DOHH2 (cell line): ENCODE data around the gene ALOXE3.

Experiments used
- H3F3A ChIP-seq: fragments of 200-600 bp; sonication (generic), shearing (Covaris generic); 2 replicates; pipeline ENCODE4 v1.6.0; 2016; ENCODE audit warnings: antibody characterized with exemption, mild to moderate bottlenecking; ENCODE audit not compliant: control insufficient read depth, insufficient read depth
- H3K27ac ChIP-seq: fragments of 200-600 bp; sonication (generic); 2 replicates; pipeline ENCODE4 v1.5.1; 2014; ENCODE audit warnings: low read depth, mild to moderate bottlenecking, low read length, moderate library complexity
- H3K27me3 ChIP-seq: fragments of 200-600 bp; sonication (generic); 2 replicates; pipeline ENCODE4 v1.6.1; 2014; ENCODE audit warnings: mild to moderate bottlenecking, low read length, mixed read lengths; ENCODE audit not compliant: control insufficient read depth
- H3K36me3 ChIP-seq: fragments of 200-600 bp; sonication (generic); 2 replicates; pipeline ENCODE4 v1.6.1; 2014; ENCODE audit warnings: mild to moderate bottlenecking, low read length, moderate library complexity, mixed read lengths; ENCODE audit not compliant: control insufficient read depth
- H3K4me1 ChIP-seq: fragments of 200-600 bp; sonication (generic); 2 replicates; pipeline ENCODE4 v1.6.1; 2014; ENCODE audit warnings: mild to moderate bottlenecking, low read length, mixed read lengths; ENCODE audit not compliant: control insufficient read depth
- H3K4me2 ChIP-seq: fragments of 200-600 bp; sonication (generic); 2 replicates; pipeline ENCODE4 v1.6.0; 2014; ENCODE audit warnings: mild to moderate bottlenecking, low read length, moderate library complexity
- H3K4me3 ChIP-seq: fragments of 200-600 bp; sonication (generic); 2 replicates; pipeline ENCODE4 v1.5.1; 2014; ENCODE audit warnings: mild to moderate bottlenecking, low read length, mixed read lengths
- H3K79me2 ChIP-seq: fragments of 200-600 bp; sonication (generic); 2 replicates; pipeline ENCODE4 v1.6.1; 2014; ENCODE audit warnings: mild to moderate bottlenecking, low read length, mixed read lengths; ENCODE audit not compliant: control insufficient read depth
- H3K9me2 ChIP-seq: fragments of 200-600 bp; sonication (generic); replicated peaks from 2 replicates; pipeline ENCODE4 v1.6.1; 2014; ENCODE audit warnings: mild to moderate bottlenecking, low read length, mixed read lengths; ENCODE audit not compliant: control insufficient read depth
- H3K9me3 ChIP-seq: fragments of 200-600 bp; sonication (generic); 2 replicates; pipeline ENCODE4 v1.6.1; 2014; ENCODE audit warnings: antibody characterized with exemption, low read length, mixed read lengths; ENCODE audit not compliant: control insufficient read depth, insufficient read depth
- H4K20me1 ChIP-seq: fragments of 200-600 bp; sonication (generic); 2 replicates; pipeline ENCODE4 v1.6.0; 2014; ENCODE audit warnings: low read depth, mild to moderate bottlenecking, antibody characterized with exemption, low read length, moderate library complexity; ENCODE audit not compliant: control insufficient read depth, insufficient read depth
- CTCF ChIP-seq: fragments of 200-600 bp; sonication (generic); IDR thresholded peaks from one replicate; pipeline ENCODE4 v1.5.1; 2014; ENCODE audit warnings: antibody characterized with exemption, mild to moderate bottlenecking, low read depth, low read length; ENCODE audit not compliant: poor library complexity, severe bottlenecking
- EZH2phosphoT487 ChIP-seq: fragments of 200-600 bp; sonication (generic); IDR thresholded peaks from 2 replicates; pipeline ENCODE4 v1.6.1; 2017; ENCODE audit warnings: borderline replicate concordance, mild to moderate bottlenecking, antibody characterized with exemption, low read length, moderate library complexity, mixed read lengths

Gene ALOXE3

GRCh38 chr17:8125947-8126490, 7.7 kb upstream of the ALOXE3 start:
- Histone ChIP-seq H3K36me3 (no peaks in the 10 kb centered on the region), H3K9me2 (no peaks in the 10 kb centered on the region), H3K27me3 (peaks cover 59% of the 10 kb centered on the region), H3F3A (peaks cover 13% of the 10 kb centered on the region), H4K20me1 (0 out of 2 replicates have a peak, but pooled peaks cover 7% of the 10 kb centered on the region), H3K9me3 (no peaks in the 10 kb centered on the region), H3K79me2 (no peaks in the 10 kb centered on the region), H3K4me3 (peak overlapping the region; percentile 80), H3K4me1 (peaks cover 49% of the 10 kb centered on the region), H3K27ac (no peak overlapping the region), H3K4me2 (peak overlapping the region; percentile 98)
- TF ChIP-seq CTCF (no peak), EZH2phosphoT487 (no peak)

- H3F3A ChIP-seq: peaks cover 19% of the 10 kb centered on the region
- no peak overlapping the region for H3K27ac ChIP-seq
- H3K36me3 ChIP-seq: no peaks in the 10 kb centered on the region
- H4K20me1 ChIP-seq: 0 out of 2 replicates have a peak, but pooled peaks cover 7% of the 10 kb centered on the region
- peak overlapping the region; percentile 80 for H3K4me3 ChIP-seq
- H3K4me1 ChIP-seq: peaks cover 56% of the 10 kb centered on the region
- peak overlapping the region; percentile 98 for H3K4me2 ChIP-seq
- no peaks in the 10 kb centered on the region for H3K9me3 ChIP-seq
- no peaks in the 10 kb centered on the region for H3K9me2 ChIP-seq
- TF ChIP-seq CTCF (no peak), EZH2phosphoT487 (no peak)
- H3K79me2 ChIP-seq: no peaks in the 10 kb centered on the region
- peaks cover 59% of the 10 kb centered on the region for H3K27me3 ChIP-seq
These were observed 7.0 kb upstream of the ALOXE3 start for GRCh38 chr17:8125154-8125946.

GRCh38 chr17:8124350-8125153, 6.2 kb upstream of the ALOXE3 start:
- Histone ChIP-seq H3K27me3 (peaks cover 52% of the 10 kb centered on the region), H3F3A (peaks cover 26% of the 10 kb centered on the region), H3K36me3 (no peaks in the 10 kb centered on the region), H3K27ac (no peak overlapping the region), H3K4me3 (peak overlapping the region; percentile 80), H3K4me1 (peaks cover 63% of the 10 kb centered on the region), H3K9me2 (no peaks in the 10 kb centered on the region), H4K20me1 (0 out of 2 replicates have a peak, but pooled peaks cover 7% of the 10 kb centered on the region), H3K9me3 (no peaks in the 10 kb centered on the region), H3K4me2 (peak overlapping the region; percentile 98), H3K79me2 (no peaks in the 10 kb centered on the region)
- TF ChIP-seq EZH2phosphoT487: no peak; the same call in 1 of the 2 replicates
